Dedifferentiated amniotic fluid mesenchymal stem cell (primary cell): ENCODE measurements around the gene SAV1.

Source experiments
- DNase-seq: peaks from one replicate; pipeline ENCODE4 v3.0.0-alpha.2; 2016; ENCODE audit errors: extremely low spot score

SAV1 gene

GRCh38 chr14:50607181-50607580, 60.9 kb downstream of the SAV1 start:
- DNase-seq, result no peak

- no peak for DNase-seq
These were observed 61.6 kb downstream of the SAV1 start for GRCh38 chr14:50606468-50606867.

GRCh38 chr14:50605766-50606165, 62.3 kb downstream of the SAV1 start:
- DNase-seq, result no peak

- no peak for DNase-seq
These were observed 64.5 kb downstream of the SAV1 start for GRCh38 chr14:50603565-50603964.

GRCh38 chr14:50602035-50602434, 66.1 kb downstream of the SAV1 start:
- no peak for DNase-seq

- no peak for DNase-seq
These were observed 66.7 kb downstream of the SAV1 start for GRCh38 chr14:50601394-50601793.

GRCh38 chr14:50600849-50601248, 67.3 kb downstream of the SAV1 start:
- DNase-seq, result no peak

- peak; percentile 29 for DNase-seq
These were observed 68.2 kb downstream of the SAV1 start for GRCh38 chr14:50599700-50600444.

GRCh38 chr14:50598765-50599164, 69.3 kb downstream of the SAV1 start:
- no peak for DNase-seq

- no peak for DNase-seq
These were observed 73.4 kb downstream of the SAV1 start for GRCh38 chr14:50594577-50595316.

GRCh38 chr14:50590464-50590863, 77.6 kb downstream of the SAV1 start:
- no peak for DNase-seq
